GM06990 (cell line): ENCODE data around the gene SV2C.
"Not testable (repeated sequence)": the region's sequence is repeated elsewhere in the genome, so short reads cannot be mapped to it uniquely, and the experiment has no call there.

Source experiments
- DNase-seq: peaks from one replicate; pipeline ENCODE4 v3.0.0-alpha.2; 2011; ENCODE audit not compliant: insufficient read length; ENCODE audit errors: extremely low read depth
- H3K27me3 ChIP-seq: replicated peaks from 2 replicates; pipeline ENCODE4 v1.6.0; 2011; ENCODE audit warnings: low read length; ENCODE audit not compliant: control insufficient read depth, insufficient read depth
- H3K36me3 ChIP-seq: 2 replicates; pipeline ENCODE4 v1.5.1; 2011; ENCODE audit warnings: low read length; ENCODE audit not compliant: control insufficient read depth, insufficient read depth
- H3K4me3 ChIP-seq: replicated peaks from 2 replicates; pipeline ENCODE4 v1.5.1; 2011; ENCODE audit warnings: low read depth, mild to moderate bottlenecking, control low read depth, low read length
- TF ChIP-seq, protein P1 (sequence below): IDR thresholded peaks from 2 replicates; pipeline ENCODE4 v1.5.1; 2011; ENCODE audit warnings: low read length, control low read depth, mild to moderate bottlenecking, inconsistent platforms; ENCODE audit not compliant: insufficient read depth, poor library complexity, severe bottlenecking

The SV2C gene

DNA sequence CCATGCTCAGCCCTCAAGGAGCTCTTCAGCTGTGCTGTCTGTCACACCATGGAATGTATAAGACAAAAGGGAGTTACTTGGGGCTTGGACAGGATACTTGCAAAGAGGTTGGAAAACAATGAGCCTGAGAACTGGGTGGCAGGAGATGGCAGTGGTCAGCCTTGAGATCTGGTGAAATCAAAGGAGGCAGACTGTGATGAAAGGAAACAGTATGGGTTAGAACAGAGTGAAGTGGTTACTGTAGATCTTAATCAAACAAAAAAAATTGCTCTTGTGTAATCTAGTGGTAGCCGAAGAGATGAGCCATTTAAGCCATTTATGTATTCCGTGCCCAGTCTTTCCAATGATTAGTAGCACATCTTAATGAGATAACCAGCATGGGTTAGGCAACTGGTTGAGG is 142.2 kb downstream of the SV2C start:
- no peak overlapping the region for H3K4me3 ChIP-seq
- H3K36me3 ChIP-seq = no peaks in the 10 kb centered on the region
- TF ChIP-seq, protein P1, sequence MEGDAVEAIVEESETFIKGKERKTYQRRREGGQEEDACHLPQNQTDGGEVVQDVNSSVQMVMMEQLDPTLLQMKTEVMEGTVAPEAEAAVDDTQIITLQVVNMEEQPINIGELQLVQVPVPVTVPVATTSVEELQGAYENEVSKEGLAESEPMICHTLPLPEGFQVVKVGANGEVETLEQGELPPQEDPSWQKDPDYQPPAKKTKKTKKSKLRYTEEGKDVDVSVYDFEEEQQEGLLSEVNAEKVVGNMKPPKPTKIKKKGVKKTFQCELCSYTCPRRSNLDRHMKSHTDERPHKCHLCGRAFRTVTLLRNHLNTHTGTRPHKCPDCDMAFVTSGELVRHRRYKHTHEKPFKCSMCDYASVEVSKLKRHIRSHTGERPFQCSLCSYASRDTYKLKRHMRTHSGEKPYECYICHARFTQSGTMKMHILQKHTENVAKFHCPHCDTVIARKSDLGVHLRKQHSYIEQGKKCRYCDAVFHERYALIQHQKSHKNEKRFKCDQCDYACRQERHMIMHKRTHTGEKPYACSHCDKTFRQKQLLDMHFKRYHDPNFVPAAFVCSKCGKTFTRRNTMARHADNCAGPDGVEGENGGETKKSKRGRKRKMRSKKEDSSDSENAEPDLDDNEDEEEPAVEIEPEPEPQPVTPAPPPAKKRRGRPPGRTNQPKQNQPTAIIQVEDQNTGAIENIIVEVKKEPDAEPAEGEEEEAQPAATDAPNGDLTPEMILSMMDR = no peak
- H3K27me3 ChIP-seq = no peaks in the 10 kb centered on the region
- DNase-seq = no peak

DNA sequence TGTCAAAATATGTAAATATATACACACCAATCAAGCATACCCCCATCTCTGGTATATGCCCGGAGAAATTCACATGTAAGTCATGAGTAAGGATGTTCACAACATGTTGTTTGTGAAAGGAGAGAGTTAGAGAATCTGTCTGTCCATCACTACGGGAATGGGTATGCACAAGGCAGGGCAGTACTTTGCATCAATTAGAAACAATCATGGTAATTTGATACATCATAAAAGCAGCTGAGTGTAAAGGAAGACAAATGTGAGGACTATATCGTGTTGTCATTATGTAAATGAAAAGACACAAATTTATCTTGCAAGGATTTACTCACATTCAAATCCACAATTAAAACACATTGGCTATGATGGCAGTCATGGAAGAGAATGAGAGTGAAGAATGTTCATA is 146.7 kb downstream of the SV2C start:
- Histone ChIP-seq H3K36me3 (no peaks in the 10 kb centered on the region), H3K4me3 (no peak overlapping the region), H3K27me3 (no peaks in the 10 kb centered on the region)
- TF ChIP-seq, protein P1 = no peak
- no peak for DNase-seq

DNA sequence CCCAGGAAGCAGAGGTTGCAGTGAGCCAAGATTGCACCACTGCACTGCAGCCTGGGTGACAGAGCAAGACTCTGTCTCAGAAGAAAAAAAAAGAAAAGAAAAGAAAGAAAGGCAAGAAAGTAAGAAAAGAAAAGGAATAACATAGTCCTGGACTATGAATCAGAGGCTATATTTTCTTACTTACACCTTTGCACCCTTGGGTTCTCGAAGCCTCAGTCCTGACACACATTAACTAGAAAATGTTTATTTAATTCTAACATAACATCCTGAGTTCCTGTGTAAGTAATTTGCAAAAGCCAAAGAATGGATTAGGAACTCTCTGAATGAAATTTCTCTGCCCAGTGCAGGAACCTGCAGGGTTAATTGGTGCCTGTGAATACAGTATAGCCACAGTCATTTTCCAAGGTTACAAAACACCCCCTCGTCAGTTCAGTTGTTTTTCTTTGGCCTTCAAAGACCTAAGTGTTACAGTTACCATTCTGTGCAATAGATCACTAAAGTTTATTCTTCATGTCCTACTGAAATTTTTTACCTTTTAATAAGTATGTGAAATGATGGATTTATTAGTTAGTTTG is 147.6 kb downstream of the SV2C start:
- no peak for DNase-seq
- no peaks in the 10 kb centered on the region for H3K36me3 ChIP-seq
- TF ChIP-seq, protein P1 = no peak
- no peaks in the 10 kb centered on the region for H3K27me3 ChIP-seq
- no peak overlapping the region for H3K4me3 ChIP-seq

DNA sequence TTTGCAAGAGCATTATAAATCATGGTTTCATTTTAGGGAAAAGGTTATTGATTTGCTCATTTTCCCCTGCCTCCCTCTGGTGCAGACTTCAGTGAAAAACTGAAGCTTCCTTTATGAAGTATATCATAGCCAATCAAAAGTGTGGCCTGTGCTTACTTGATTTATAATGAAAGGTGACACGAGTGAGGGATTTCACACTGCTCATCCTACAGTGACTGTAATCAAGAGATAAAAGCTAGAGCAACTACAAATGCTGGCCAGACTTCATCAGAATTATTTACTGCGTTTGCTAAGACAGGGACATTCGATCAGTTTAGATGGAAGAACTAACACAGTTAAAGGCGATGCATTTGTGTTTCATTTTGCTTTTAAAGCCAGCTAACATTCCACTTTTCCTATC is 151.5 kb downstream of the SV2C start:
- Histone ChIP-seq H3K27me3 (no peaks in the 10 kb centered on the region), H3K36me3 (no peaks in the 10 kb centered on the region), H3K4me3 (no peak overlapping the region)
- TF ChIP-seq, protein P1 = no peak
- DNase-seq = no peak

DNA sequence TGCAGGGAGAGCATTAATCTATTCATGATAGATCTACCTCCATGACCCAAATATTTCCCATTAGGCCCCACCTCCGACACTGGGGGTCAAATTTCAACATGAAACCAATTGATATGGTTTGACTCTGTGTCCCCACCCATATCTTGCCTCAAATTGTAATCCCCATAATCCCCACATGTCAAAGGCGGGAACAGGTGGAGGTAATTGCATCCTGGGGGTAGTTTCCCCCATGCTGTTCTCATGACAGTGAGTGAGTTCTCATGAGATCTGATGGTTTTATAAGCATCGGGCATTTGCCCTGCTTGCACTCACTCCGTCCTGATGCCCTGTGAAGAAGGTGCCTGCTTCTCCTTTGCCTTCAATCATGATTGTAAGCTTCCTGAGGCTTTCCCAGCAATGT is 153.5 kb downstream of the SV2C start:
- TF ChIP-seq, protein P1 = no peak
- Histone ChIP-seq H3K27me3 (no peaks in the 10 kb centered on the region), H3K36me3 (no peaks in the 10 kb centered on the region), H3K4me3 (no peak overlapping the region)
- no peak for DNase-seq

DNA sequence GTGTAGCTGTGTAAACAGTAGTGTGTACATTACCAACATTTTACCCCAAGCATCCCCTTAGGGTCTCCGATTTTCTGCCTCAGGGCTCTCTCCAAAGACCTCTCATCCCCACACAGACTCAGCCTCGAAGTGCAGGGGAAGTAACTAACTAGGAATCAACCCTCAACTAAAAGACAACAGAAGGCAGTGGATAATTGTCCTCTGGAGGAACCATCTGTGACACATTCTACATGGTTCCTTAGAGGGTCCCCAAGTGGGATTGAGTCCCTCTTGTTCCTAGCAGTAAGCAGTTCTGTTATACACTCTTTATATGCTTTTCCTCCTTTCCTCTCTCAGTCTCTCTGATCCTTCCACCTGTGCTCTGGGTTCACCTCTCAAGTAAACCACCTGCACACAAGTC is 157.2 kb downstream of the SV2C start:
- TF ChIP-seq, protein P1 = no peak
- no peak for DNase-seq
- H3K4me3 ChIP-seq = no peak overlapping the region
- H3K36me3 ChIP-seq = no peaks in the 10 kb centered on the region
- no peaks in the 10 kb centered on the region for H3K27me3 ChIP-seq

DNA sequence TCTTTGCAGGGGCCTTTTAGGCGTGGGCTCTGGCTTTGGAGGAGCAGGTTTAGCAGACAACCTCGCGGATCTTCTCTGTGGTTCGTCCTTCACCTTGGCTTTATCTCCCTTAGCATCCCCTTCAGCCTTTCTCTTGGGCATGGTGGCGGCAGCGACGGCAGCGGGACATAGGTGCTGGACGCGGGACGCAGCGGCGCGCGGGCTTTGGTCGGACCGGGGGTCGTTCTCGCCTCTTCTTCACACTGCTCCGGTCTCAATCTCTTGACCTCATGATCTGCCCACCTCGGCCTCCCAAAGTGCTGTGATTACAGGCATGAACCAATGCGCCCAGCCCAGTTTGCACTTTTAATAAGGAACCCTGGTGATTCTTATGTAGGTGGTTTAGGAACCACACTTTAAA is 159.0 kb downstream of the SV2C start:
- H3K4me3 ChIP-seq, H3K27me3 ChIP-seq, DNase-seq, H3K36me3 ChIP-seq: not testable (repeated sequence)
